Choroid plexus epithelial cell (primary cell): Measurements from ENCODE around the gene CXXC5.

Experiments
- DNase-seq: peaks from one replicate; pipeline ENCODE4 v3.0.0-alpha.2; 2010; ENCODE audit warnings: low read depth
- H3K4me3 ChIP-seq: 2 replicates; pipeline ENCODE4 v1.5.1; 2011; ENCODE audit warnings: low read depth, mild to moderate bottlenecking, control low read depth, low read length, moderate library complexity
- CTCF ChIP-seq: conservative IDR thresholded peaks from 2 replicates; pipeline ENCODE4 v1.5.1; 2011; ENCODE audit warnings: low read depth, mild to moderate bottlenecking, control low read depth, inconsistent platforms, low read length, moderate library complexity

CXXC5 gene

DNA sequence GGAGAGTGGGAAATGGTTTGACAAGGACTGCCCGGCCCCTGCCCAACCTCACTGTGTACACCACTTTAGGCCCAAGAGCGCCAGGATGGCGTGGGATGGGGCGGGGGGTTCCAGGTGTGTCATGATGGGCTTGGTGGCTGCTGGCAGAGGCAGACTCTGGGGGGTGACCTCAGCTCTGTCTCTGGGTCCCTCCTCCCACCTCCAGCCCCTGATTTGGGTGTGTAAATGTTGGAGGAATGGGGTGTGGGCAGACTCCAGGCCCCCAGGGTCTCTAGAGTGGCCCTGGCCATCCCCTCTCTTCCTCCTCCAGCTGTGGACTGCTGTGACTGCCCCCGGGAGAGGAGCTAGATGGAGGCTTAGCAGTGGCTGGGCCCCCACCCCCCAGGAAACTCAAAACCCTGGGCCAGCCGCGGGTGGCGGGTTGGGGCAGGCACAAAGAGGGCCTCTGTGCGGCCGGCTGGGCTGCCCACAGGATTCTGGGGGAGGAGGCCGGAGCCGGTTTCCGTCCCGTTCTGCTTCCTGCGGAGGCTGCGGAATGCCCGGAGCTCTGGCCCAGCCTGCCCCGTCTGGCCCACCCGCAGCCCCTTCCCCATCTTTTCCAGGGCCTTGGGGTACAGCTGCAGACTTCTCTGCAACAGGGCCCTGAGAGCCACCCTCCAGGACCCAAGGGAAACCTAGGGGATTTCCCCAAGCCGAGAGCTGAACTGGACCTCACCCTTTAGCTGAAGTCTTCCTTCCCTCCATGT lies 23.1 kb downstream of the CXXC5 start:
- peak overlapping the region; percentile 12 for H3K4me3 ChIP-seq
- DNase-seq, result no peak

DNA sequence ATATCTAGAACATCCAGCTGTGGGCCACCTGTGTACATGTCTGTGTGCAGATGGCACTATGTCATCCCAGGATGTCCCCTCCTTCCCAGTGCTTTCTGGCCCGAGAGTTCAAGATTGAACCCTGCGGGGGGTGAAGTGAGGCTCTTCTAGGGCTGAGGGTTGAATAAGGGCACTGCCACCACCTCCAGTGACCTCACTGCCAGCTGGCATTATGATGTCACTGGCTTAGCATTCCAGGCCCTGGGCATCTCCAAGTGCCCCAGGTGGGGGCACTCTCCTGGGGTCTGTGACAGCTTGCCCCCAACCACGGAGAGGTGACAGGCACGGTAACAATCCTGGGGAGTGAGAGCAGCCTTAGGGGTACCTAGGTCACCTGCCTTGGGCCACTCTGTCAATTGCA lies 27.1 kb downstream of the CXXC5 start:
- no peak for DNase-seq
- TF ChIP-seq CTCF, result no peak
- no peak overlapping the region for H3K4me3 ChIP-seq

More for the DNA sequence above, 23.1 kb downstream of the CXXC5 start:
- no peak for TF ChIP-seq CTCF

- no peak for DNase-seq
- H3K4me3 ChIP-seq, result no peak overlapping the region
- TF ChIP-seq CTCF, result no peak
Measured at GRCh38 chr5:139675825-139676224, 27.7 kb downstream of the CXXC5 start.

DNA sequence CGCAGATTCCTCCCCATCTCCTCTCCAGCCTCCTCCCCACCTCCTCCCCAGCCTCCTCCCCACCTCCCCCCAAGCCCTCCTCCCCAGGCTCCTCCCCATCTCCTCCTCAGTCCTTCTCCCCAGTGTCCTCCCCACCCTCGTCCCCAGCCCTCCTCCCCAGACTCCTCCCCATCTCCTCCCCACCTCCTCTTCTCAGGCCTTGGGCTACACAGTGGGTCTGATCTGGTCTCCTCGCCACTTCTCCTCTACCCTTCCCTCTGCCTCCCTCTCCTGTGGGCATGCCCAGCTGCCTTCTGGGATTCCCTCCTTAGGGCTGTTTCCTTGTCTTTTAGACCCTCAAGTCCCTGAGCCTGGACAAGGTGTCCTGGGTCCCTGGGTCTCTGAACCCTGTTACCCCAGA lies 28.3 kb downstream of the CXXC5 start:
- DNase-seq, result no peak
- no peak for TF ChIP-seq CTCF
- H3K4me3 ChIP-seq, result no peak overlapping the region

- no peak overlapping the region for H3K4me3 ChIP-seq
- no peak for TF ChIP-seq CTCF
- no peak for DNase-seq
Measured at GRCh38 chr5:139676951-139677735, 29.0 kb downstream of the CXXC5 start.

GRCh38 chr5:139677736-139678613 lies 29.8 kb downstream of the CXXC5 start:
- H3K4me3 ChIP-seq, result no peak overlapping the region
- no peak for TF ChIP-seq CTCF
- no peak for DNase-seq
